UCSD-AML1 (cell line): ENCODE results near the gene PLAC9.
"Not testable (repeated sequence)": the region's sequence is repeated elsewhere in the genome, so short reads cannot be mapped to it uniquely, and the experiment has no call there.

Source experiments
- DNase-seq: peaks from one replicate; lab custom pipeline; 2025; ENCODE audit not compliant: unreplicated experiment; lab: John Stamatoyannopoulos, UW

Gene PLAC9

DNA sequence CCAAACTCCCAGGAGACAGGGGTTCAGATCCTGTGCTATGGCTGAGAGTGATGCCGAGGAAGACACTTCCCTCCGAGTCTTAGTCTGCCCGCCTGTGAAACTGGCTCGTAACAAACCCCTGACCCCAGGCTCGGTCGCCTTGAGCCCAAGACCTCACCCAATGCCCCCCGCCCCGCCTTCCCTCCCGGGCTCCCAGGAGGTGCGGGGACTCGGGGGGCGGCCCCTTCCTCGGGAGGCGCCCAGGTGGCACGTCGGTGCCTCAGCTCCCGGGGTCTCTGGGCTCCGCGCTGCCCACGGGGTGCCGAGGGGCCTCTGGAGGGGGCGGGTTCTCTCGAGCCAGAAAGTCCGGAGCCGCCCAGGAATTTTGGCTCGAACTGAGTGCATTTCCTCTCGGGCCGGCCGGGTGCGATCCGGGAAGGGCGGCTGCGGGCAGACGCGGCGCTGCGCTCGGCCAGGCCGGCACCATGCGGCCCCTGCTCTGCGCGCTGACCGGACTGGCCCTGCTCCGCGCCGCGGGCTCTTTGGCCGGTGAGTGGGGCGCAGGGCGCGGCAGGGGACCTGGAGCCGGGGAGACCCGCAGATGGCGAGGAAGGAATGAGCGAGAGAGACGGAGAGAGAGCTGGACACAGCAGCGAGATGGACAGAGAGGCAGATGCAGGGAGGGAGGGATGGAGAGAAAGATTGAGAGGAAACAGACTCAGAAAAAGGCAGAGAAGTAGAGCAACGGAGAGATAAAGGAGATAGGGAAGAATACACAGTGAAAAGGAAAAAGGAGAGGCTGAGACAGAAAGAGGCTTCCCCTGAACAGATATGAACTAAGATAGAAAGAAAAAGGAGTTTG lies at the start of gene PLAC9:
Gene PLAC9, plus strand, starts transcription at position 432 of the 841 bp plus-strand sequence. Its CDS starts 33 bp downstream, at position 465.
- DNase-seq = no peak

GRCh38 chr10:80090121-80090520 lies 42.4 kb upstream of the PLAC9 start:
- DNase-seq = no peak

- no peak for DNase-seq
These were observed 38.3 kb upstream of the PLAC9 start for GRCh38 chr10:80094231-80094630.

- DNase-seq = not testable (repeated sequence)
These were observed 34.3 kb upstream of the PLAC9 start for GRCh38 chr10:80098272-80098671.

GRCh38 chr10:80099295-80099694 lies 33.2 kb upstream of the PLAC9 start:
- not testable (repeated sequence) for DNase-seq

DNA sequence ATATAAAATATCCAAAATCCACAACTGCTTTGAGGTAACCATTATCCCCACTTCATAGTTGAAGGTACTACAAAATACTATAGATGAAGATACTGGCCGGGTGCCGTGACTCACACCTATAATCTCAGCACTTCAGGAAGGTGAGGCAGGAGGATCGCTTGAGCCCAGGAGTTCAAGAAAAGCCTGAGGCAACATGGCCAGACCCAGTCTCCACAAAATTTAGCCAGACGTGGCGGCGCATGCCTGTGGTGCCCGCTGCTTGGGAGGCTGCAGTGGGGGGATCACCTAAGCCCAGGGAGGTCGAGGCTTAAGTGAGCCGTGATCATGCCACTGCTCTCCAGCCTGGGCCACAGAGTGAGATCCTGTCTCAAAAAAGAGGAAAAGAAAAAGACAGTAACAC lies 32.4 kb upstream of the PLAC9 start:
- DNase-seq = no peak

DNA sequence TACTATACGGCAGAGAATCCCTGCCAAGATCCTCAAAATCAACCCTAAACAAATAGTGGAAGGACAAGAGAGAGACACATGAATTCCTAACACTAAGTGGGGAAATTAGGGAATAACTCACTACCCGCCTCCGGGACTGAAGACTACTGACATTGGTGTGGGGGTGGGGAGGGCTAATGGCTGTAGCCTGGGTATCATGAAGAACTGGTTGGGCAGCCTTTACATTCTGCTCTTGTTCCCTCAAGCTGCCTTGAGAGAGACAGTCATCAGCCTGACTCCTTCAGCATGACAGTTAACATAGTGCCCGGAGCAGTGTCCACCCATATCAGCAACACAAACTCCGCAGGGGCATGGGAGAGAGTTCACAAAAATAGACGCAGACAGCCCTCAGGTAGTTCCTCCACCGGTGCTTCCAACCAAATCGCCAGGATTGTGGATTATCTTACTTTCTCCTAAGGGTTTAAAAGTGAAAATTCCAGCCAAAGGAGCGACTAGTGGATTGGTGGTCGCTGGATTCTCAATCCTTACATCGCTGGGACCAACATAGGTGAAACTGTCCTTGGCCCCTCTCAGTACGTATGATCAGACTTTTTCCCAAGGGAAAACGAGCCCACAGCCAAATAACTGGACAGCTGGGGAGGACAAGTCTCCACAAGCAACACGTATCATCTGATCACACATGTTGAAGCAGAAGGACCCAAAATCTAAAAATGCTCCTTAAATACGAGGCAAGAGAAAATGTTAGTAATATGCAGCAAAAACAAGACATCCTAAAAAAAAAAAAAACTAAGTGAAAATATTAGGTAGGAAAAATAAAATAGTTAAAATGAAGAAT lies 31.5 kb upstream of the PLAC9 start:
- no peak for DNase-seq

DNA sequence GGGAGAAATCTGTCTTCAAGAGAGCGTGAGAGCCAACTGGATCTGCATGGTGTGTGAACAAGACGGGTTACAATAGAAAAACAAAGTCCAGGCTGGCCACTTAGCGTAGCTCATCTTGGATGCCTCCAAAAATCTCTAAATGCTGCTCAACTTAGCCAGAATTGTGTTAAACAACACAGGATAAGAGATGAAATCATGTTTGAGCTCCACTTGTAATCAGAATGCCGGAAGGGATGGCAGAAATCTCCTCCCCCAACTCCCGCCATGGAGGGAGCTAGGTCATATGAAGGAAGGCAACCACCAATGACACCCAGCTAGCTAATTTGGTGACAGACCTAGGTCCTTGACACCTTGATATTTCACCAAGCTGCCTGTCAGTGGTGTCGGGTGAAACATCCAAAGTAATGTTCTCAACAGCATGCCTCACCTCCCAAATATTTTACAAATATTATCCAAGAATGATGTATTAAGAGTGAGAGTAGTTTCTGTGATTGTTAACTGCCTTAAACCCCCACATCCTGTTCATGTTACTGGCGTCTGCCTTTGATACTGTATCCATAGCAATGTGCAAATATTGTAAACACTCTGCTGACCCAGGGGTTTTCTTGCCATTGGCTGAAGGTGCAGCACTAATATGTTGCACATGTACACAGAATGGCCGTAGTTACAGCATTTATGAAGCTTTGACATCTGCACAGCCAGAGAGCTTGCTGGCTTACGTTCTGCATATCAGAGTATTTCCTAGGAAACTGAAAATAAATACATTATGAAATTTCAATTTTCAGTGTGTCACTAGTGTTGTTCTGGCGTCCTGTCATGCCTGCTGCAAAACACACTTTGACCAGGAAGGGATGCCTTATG lies 28.2 kb upstream of the PLAC9 start:
- no peak for DNase-seq

- no peak for DNase-seq
These were observed 23.8 kb upstream of the PLAC9 start for GRCh38 chr10:80108576-80109239.

DNA sequence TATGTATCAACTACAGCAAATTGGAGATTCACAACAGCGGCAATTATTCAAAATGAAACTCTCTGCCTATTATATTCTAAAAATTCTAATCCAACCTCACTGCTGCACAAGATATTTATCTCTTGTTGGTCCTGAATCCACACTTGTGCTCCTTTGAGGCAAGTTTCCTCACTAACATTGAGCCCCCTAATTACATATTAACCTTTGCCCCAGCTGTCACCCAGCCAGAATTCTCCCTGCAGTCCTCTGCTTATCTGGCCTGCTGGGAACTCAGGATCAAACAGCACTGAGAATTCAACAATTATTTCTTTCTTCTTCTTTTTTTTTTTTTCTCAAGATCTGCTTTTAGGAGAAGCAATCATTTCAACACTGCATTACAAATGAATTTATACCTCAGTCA lies 21.5 kb upstream of the PLAC9 start:
- DNase-seq = no peak

- DNase-seq = no peak
These were observed 13.9 kb upstream of the PLAC9 start for GRCh38 chr10:80118669-80119068.

DNA sequence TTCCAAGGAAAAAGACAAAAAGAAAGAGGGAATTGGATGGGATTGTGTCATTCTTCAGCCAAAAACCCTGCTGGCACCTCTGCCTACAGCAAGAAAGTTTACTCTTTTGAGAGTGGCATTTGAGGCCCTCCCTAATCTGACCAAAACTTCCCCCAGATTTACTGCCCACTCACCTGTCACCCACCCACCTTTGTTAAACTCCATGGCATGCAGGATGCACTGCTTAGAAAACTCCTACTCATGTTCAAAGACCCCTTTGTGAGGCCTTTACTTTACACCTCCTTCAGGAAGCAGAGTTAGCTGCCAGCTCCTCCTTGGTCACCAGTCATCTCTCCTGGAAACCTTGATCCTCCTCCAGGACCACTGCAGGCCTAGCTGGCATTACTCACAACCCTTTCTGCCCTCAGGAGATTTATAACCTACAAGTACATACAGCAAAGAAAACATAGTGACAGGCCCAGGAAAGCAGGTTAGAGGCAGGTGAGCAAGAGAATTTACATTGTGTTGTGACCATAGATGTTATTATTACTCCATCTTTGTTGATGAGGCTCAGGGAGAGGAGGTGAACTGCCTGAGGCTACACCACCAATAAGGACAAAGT lies 10.3 kb upstream of the PLAC9 start:
- no peak for DNase-seq

GRCh38 chr10:80122746-80123145 lies 9.8 kb upstream of the PLAC9 start:
- DNase-seq = no peak

- no peak for DNase-seq
These were observed 5.7 kb upstream of the PLAC9 start for GRCh38 chr10:80126876-80127275.

DNA sequence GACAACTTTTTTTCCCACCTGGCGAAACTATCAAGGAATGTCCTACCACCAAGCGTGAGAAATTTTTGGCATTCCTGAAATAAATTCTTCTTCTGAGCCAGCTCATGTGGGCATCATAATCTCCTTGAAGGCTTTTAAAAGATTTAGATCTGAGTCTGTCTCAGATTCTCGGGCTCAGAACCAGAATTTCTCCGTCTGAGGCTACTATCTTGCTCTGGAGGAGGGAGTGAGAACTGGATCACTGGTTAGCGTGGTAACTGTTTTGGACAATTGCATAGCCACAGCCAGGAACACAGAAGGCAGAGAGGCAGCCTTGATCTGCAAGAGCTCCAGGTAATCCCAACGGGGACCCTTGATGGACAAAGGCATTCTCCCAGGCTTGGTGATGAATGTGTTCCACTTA lies 1.0 kb upstream of the PLAC9 start:
- DNase-seq = no peak

DNA sequence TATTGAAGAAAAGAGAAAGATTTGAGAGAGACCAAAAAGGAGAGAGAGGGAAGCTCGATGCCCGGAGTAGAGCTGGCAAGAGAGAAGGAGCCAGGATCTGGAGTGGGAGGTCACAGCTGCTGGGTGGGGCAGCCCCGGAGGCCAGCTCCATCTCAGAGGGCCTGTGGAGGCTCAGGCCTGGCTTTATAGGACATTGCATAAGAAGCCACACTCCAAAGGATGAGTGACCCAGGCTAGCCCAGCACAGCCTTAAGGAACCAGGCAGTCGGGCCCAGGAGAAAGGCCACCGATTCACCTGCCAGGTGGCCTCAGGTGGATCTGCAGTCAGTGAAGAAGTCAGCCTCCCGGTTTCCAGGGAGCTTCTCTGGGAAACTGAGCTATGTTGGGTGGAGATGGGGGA lies 676 bp downstream of the PLAC9 start:
- no peak for DNase-seq

DNA sequence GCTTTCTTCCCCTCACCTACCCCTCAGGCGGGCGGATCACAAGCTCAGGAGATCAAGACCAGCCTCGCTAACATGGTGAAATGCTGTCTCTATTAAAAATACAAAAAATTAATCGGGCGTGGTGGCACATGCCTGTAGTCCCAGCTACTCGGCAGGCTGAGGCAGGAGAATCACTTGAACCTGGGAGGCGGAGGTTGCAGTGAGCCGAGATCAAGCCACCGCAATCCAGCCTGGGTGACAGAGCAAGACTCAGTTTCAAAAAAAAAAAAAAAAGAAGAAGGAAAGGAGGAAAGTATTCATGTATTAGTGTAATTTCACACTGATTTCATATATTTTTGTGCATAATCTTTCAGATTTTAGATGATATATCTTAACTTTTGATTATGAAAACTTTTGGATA lies 1.2 kb downstream of the PLAC9 start:
- DNase-seq = not testable (repeated sequence)

GRCh38 chr10:80136134-80136571 lies 3.6 kb downstream of the PLAC9 start:
- no peak for DNase-seq

DNA sequence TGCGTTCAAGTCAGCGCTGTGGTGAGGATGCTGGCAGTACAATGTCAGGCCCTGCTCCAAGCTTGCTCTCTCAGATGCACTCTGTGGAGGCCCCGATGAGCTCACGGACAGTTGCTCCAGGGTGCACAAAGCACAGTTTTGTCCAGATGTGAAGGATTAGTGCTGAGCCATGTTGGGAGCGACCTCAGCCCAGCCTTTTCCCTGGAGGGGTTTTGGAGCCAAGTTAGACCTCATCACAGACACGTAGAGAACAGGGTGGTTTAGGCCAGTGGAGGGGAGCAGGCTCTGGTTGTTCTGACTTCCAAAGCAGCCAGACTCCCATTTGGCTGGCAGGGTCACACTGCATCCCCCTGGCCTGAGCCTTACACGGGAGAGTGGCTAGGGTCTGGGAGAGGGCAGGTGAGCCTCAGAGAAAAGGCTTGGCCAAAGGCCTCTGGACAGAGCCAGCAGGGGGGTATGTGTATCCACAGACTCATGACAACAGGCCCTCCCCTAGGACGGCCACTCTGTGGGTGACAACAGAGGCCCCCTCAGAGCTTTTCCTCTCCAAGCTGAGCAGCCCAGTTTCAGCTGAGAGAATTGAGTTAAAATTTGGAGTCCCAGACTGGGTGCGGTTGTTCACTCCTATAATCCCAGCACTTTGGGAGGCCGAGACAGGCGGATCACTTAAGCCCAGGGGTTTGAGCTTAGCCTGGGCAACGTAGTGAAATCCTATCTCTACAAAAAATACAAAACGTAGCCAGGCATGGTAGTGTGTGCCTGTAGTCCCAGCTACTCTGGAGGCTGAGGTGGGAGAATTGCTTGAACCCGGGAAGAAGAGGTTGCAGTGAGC lies 4.7 kb downstream of the PLAC9 start:
- no peak for DNase-seq
